Hindlimb muscle (tissue), 1 donor: Measurements from ENCODE around the gene MYOCOS. TPM values are rescaled to one million over a fixed set of nuclear protein-coding genes. Genes with fewer than 3 reads are reported as not detected.
"Not testable (repeated sequence)": the region's sequence is repeated elsewhere in the genome, so short reads cannot be mapped to it uniquely, and the experiment has no call there.

ENCODE experiments used
- DNase-seq: peaks from one replicate; pipeline ENCODE4 v3.0.0-alpha.2; 2013
- polyA plus RNA-seq: library from polyadenylated mRNA; unstranded; fragments of 120-200 nt; gene quantifications from one replicate; pipeline ENCODE4 v1.2.1, GENCODE V29; 2013; ENCODE audit not compliant: insufficient read length

The MYOCOS gene
- not detected for polyA plus RNA-seq

GRCh38 chr1:171622152-171622462, at the start of gene MYOCOS:
Gene MYOCOS, plus strand, starts transcription at chr1:171622243. Its CDS starts 1,641 bp downstream, at chr1:171623884.
- no peak for DNase-seq

GRCh38 chr1:171576144-171576543, 45.9 kb upstream of the MYOCOS start:
- no peak for DNase-seq

- no peak for DNase-seq
Measured at GRCh38 chr1:171581226-171581625, 40.8 kb upstream of the MYOCOS start.

- DNase-seq = no peak
Measured at GRCh38 chr1:171581766-171582165, 40.3 kb upstream of the MYOCOS start.

GRCh38 chr1:171582589-171582988, 39.5 kb upstream of the MYOCOS start:
- DNase-seq = no peak

- no peak for DNase-seq
Measured at GRCh38 chr1:171583591-171584201, 38.3 kb upstream of the MYOCOS start.

- no peak for DNase-seq
Measured at GRCh38 chr1:171585715-171586114, 36.3 kb upstream of the MYOCOS start.

GRCh38 chr1:171588230-171588629, 33.8 kb upstream of the MYOCOS start:
- no peak for DNase-seq

GRCh38 chr1:171590022-171590421, 32.0 kb upstream of the MYOCOS start:
- no peak for DNase-seq

- no peak for DNase-seq
Measured at GRCh38 chr1:171595324-171595723, 26.7 kb upstream of the MYOCOS start.

GRCh38 chr1:171596119-171596518, 25.9 kb upstream of the MYOCOS start:
- DNase-seq = no peak

GRCh38 chr1:171596705-171597104, 25.3 kb upstream of the MYOCOS start:
- no peak for DNase-seq

- no peak for DNase-seq
Measured at GRCh38 chr1:171597203-171597602, 24.8 kb upstream of the MYOCOS start.

GRCh38 chr1:171600310-171600709, 21.7 kb upstream of the MYOCOS start:
- DNase-seq = not testable (repeated sequence)

- DNase-seq = no peak
Measured at GRCh38 chr1:171600862-171601261, 21.2 kb upstream of the MYOCOS start.

GRCh38 chr1:171603042-171603441, 19.0 kb upstream of the MYOCOS start:
- DNase-seq = not testable (repeated sequence)

- no peak for DNase-seq
Measured at GRCh38 chr1:171606402-171606941, 15.6 kb upstream of the MYOCOS start.

GRCh38 chr1:171610385-171610784, 11.7 kb upstream of the MYOCOS start:
- no peak for DNase-seq

GRCh38 chr1:171611306-171611705, 10.7 kb upstream of the MYOCOS start:
- no peak for DNase-seq

GRCh38 chr1:171613282-171613681, 8.8 kb upstream of the MYOCOS start:
- DNase-seq = no peak

- not testable (repeated sequence) for DNase-seq
Measured at GRCh38 chr1:171615122-171615906, 6.7 kb upstream of the MYOCOS start.

- no peak for DNase-seq
Measured at GRCh38 chr1:171616586-171616985, 5.5 kb upstream of the MYOCOS start.

- DNase-seq = no peak
Measured at GRCh38 chr1:171623651-171624331, 1.7 kb downstream of the MYOCOS start.
